NCI-H128 (cell line): ENCODE results near the gene GNPNAT1.
"Not testable (repeated sequence)": the region's sequence is repeated elsewhere in the genome, so short reads cannot be mapped to it uniquely, and the experiment has no call there.

Experiments used
- DNase-seq: peaks from one replicate; lab custom pipeline; 2025; ENCODE audit not compliant: unreplicated experiment; lab: John Stamatoyannopoulos, UW

GNPNAT1 gene

DNA sequence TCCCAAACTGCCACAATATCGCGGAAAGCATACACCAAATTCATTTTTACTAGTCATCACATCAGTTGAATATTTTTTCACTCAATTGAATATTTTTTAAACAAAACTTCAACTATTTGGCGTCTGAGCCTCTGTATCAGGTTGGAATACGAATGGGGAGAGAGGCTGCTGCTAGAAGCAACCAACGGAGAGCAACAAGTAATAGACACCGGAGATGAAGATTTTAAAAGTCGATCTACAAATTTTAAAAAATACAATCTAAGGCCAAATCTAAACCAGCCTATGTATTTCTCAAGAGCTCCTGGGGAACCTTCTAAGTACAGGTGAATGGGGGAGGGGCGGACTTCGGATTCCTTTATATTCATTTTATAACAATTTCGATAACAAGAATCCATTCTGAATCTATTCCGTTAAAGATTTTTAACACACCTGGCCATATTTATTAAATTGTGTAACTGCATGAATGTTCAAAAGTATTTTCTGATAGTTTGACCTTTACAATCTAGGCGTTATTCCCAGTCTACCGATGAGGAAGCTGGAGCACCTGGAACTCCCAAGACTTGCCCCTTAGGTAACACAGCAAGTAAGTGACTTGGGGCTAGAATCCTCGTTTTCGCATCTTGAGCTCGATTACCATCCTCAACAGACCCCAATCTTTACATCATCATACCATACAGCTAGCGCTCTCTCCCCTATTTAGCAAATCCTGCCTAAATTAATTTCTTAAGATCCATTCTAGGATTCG, 1.2 kb downstream of the GNPNAT1 start:
- DNase-seq = no peak

DNA sequence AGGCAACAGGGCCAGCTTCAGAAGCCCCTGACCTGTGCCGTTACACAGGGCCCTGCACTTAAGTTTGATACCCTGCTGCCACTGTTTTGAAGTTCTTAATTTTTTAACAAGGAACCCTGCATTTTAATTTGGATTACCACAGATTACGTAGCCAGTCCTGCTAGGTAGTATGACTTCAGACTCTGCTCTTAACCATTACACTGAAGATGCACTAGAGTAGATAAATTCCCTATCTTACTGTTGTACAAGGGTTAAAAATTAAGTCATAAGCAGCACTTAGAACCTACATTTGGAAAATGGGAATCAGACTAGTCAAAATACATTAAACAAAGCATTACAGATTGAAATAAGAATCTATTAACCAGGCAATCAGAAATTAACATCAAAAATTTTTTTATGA, 2.3 kb downstream of the GNPNAT1 start:
- DNase-seq = no peak

DNA sequence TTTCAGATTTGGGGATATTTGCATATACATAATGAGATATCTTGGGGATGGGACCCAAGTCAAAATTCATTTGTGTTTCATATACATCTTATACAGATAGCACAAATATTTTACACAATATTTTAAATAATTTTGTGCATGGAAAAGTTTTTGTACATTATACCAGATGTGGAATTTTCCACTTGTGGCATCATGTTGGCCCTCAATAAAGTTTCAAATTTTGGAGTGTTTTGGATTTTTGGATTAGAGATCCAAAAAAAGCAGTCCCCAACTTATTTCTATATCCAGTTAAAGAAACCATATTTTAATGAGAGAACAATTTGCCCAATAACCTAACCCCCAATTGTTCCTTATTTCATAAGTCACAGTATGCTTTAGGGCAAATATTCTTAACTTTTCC, 4.5 kb downstream of the GNPNAT1 start:
- no peak for DNase-seq

DNA sequence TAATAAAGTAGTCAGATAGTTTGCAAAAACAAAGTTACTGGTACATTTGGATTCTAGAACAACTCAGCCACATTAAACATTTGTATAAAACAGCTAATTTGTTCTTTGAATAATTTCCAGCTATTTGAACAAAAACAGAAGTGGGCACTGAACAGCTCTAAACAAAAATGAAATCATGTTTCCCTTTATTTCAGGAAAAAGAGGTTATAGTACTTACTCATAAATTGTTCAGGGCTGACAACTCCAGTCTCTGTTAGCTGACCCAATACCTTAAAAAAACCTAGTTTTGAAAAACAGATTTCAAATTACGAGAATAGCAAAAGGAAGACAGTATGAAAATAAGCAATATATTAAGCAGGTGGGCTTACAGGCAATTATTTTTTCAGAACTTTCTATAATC, 8.2 kb downstream of the GNPNAT1 start:
- no peak for DNase-seq

DNA sequence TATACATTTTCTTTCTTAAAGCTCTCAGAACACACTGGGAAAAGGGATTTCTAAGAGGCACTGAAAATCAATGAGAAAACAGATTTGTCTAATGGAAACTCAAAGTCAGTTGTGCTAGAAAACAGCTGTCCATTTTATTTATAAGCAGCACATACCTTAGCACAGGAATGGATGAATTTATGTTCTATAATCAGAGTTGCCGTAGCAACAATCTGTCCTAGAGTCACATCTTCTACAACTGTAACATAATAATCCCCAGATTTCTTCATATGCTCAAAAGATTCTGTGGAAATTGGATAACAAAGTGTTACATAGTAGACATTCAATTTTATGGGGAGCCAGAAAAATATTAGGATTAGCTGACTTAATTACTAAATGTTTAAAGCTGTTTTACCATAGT, 9.8 kb downstream of the GNPNAT1 start:
- no peak for DNase-seq

DNA sequence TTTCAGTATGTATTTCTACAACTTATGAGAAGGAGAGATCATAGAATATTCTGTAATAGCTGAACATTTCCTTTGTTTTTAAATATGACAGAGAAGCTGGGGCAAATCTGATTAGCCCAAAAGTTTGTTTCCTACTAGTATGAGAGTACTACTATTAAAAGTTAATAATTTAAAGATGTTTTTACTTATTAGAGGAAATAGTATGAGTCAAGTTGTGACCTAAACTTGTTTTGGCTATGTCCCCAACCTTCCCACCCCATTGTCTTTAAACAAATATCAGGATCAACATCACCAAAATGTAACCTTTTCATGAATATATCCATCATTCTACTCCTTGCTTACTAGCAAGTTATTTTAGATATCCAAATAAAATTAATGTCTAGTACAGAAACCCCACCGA, 10.5 kb downstream of the GNPNAT1 start:
- no peak for DNase-seq

DNA sequence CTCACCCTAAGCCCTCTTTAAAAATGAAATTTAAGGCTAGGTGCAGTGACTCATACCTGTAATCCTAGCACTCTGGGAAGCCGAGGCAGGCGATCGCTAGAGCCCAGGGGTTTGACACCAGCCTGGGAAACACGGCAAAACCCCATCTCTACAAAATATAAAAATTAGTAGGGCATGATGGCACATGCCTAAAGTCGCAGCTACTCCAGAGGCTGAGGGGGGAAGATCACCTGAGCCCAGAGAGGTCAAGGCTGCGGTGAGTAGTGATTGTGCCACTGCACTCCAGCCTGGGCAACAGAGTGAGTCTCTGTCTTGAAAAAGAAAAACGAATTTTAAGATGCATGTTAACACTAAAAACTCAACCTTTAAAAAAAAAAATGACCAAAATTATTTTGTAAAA, 12.7 kb downstream of the GNPNAT1 start:
- no peak for DNase-seq

DNA sequence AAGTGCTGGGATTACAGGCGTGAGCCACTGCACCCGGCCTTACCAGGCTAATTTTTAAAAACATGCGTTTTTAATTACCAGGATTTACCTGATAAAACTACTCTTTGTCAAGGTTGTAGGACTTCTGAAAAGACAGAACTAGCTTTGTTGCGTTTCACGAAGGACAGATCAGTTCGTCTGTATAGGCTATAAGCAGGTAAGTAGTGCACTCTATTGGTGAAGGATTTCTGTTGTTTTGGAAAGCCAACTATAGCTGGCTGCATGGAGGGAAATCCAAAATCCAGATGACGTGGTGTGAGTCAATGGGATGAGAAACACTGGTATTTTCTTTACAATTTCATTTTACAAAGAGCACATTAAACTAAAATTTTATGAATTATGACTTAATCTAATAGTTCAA, 14.6 kb downstream of the GNPNAT1 start:
- DNase-seq = no peak

DNA sequence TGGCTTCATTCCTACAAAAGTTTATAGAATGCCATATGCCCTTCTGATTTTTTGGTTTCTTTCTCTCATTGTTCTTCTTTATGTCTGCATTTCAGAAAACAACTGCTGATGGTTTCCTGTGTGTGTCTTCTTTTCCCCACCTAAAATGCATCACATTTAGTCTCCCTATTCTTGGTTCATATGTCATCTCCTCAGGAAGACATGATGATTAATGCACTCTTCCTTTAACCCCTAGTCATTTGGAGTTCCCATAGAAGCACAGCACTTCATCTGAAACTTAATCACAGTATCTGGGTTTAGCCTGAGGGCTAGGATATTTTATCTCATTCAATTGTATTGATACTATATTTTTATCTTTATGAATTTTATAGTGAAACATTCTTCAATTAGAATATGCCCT, 21.5 kb downstream of the GNPNAT1 start:
- DNase-seq = no peak

DNA sequence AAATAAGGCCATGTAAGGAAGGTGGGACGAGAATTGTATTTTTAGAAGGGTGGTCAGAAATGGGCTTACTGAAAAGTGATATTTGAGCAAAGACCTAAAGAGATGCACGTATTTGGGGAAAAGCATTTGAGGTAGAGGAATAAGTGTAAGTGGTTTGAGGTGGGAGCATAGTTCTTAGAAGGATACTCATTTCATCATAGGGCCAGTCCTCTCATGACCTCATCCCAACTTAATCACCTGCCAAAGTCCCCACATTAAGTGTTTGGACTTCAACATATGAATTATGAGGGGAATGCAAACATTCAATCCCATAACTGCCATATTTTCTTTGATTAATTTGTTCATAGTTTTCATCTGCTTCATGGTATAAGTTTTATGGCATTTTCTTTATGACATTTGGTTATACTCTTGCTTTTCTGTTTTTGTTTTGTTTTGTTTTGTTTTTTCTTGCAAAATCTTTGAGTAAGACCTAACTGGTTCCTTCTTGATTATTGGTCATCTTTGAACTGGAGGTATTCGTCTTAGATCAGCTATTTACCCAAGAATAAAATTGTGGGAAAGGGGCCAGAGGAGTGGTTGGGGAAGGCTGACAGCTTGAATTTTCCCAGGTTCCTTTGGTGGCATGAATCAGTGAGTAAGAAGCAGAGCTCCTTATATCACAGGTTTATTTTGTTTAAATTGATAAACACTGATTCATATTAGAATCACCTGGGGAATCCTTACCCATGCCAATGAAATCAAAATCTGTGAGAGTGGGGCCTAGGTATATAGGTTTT, 24.2 kb downstream of the GNPNAT1 start:
- DNase-seq = no peak

DNA sequence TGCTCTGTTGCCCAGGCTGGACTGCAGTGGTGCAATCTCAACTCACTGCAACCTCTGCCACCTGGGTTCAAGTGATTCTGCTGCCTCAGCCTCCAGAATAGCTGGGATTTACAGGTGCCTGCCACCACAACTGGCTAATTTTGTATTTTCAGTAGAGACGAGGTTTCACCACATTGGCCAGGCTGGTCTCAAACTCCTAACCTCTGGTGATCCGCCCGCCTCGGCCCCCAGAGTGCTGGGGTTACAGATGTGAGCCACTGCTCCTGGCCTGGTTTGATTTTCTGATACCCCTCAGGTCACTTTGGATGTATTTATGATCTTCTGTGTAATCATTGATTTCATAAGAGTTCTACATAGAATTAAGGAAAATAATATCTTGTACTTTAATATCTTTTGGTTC, 28.5 kb downstream of the GNPNAT1 start:
- not testable (repeated sequence) for DNase-seq

DNA sequence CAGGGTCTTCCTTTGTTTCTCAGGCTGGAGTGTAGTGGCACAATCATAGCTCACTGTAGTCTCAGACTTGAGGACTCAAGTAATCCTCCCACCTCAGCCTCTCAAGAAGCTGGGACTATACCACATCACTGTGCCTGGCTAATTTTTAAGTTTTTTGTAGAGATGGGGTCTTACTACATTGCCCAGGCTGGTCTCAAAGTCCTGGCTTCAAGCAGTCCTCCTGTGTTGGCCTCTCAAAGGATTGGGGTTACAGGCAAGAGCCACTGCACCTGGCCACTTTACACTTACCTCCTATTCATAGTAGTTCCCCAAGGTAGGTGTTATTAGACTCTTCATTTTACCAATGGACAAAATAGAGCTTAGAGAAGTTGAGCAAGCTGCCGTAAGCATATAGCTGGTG, 32.3 kb downstream of the GNPNAT1 start:
- DNase-seq = no peak

DNA sequence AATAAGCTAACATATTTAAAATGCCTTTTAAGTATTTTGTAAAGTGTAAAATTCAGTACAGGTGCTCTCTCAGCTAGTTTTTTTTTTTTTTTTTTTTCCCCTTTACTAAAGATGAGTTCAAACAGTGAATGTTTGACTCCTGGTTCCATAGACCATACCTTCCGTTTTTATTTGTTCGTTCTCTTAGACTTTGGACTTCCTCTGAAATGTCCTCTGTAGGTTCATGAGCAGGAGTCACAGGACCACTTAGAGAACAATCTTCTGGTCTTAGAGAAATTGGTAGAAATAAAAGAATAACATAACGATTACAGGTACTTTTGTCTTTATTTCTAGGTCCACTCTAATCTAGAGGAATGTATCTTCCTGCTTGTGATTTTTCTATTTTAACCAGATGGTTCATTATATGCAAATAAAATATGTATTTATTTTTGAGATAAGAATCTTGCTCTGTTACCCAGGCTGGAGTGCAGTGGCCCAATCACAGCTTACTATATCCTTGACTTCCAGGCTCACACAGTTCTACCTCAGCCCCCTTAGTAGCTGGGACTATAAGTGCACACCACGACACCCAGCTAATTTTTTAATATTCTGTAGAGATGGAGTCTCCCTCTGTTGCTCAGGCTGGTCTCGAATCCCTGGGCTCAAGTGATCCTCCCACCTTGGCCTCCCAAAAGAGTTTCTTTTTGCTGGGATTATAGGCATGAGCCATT, 35.6 kb downstream of the GNPNAT1 start:
- DNase-seq = no peak

DNA sequence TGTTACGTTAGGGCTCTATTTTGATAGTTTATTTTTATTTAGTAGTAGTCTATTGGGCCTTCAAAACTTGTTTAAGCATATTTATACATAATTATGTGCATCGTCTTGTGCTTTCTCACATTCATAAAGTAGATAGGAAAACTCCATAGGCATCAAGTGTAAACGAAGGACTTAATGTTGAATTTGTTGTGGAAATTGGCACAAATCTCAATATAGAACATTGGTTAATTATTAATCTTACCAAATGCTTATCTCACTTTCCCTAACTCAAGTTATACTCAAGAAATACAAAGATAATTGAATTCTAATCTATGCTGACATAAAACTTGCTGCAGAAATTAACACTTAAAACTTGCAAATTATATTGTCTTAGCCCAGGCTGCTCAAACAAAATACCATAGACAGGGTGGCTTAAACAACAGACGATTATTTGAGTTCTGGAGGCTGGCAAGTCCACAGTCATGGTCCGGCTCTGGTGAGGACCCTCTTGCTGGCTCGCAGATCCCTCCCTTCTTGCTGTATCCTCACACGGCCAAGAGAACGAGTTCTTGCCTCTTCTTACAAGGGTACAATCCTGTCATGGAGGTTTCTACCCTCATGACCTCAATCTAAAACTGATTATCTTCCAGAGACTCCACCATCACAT, 42.6 kb downstream of the GNPNAT1 start:
- DNase-seq = no peak

DNA sequence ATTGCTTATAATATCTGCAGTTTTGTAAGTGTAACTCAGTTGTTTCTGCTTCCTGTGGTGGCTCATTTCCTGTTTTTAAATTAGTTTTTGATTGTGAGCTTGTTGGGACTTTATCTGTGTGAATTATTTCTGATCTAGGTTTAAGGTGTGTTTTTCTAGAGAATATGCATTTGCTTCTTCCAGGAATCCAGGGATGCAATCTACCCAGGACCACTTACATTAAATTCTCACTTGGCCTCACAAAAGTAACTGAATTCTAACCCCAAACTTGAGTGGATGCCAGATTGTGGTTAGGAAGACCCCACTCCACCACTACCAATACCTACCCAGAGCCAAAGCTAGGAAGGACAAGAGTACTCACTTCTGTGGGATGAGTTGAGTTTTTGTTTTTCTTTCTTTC, 49.5 kb downstream of the GNPNAT1 start:
- no peak for DNase-seq

DNA sequence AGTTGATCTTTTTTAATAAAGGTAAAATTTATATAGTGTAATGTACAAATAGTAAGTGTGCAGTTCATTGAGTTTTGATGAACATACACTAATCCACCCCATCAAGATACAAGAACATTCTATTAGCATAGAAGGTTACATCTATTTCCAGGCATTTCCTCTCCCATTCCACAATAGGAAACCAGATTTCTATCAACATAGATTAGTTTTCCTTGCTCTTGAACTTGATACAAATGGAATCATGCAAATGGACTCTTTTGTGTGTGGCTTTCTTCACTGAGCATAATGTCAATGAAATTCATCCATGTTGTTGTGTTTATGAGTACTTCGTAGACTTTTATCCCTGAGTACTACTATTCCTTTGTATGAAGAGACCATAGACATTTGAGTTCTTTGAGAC, 50.7 kb downstream of the GNPNAT1 start:
- no peak for DNase-seq

DNA sequence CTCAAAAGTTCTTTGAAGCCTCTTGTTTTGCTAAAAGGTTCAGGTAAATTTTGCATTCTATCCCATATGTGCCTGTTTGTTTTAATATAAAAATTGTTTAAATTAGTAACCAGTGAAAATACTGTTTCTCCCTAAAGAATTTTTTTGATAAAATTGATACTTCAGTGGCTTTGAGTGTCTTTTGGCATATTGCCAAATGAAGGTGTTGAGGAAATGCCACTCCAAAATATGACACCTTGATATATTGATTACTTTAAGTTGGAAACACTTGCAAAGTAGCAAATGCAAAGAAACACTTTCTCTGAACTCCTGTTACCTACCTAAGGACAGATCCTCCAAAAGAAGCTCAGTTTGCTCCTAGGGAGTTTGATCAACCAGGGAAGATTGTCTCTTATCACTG, 53.0 kb downstream of the GNPNAT1 start:
- DNase-seq = no peak

DNA sequence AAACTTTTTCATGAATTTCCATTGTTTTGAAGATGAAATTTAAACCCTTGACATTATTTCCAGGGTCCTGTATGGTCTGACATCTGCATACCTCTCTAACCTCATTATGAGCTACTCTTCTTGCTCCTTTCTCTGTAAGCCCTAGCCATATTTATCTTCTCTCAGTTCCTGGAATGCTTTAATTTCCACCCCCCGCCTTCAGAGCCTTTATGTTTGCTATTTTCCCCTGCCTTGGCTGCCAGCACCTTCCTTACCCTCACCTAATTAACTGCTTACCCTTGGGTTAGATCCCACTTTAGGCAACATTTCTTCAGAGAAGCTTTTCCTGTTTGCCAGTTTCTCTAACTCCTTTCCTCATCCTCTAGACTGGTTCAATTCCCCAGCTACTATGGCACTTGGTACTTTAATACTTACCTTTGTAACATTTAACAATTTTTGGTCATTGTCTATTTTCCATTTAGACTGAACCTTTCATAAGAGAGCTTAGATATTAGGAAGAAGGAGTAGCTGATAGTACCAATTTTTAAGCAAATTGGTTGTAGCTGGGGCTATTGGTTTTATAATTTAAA, 55.4 kb downstream of the GNPNAT1 start:
- no peak for DNase-seq

DNA sequence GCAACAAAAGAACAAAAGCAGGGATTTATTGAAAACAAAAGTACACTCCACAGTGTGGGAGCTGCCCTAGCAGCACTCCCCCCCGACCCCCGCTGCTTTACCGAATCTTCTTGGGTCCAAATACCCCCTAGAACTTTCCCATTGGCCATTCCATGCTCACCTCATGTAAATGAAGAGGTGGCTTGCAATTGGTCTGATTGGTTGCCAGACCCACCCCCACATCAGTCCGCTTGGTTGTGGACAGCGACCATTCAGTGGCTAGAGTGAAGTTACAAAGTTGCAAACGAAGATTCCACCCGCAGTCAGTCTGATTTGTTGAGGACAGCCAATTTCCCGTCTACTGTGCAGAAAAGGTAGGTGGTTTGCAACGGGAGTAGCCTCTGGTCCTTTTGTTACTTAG, 57.6 kb downstream of the GNPNAT1 start:
- DNase-seq = no peak

DNA sequence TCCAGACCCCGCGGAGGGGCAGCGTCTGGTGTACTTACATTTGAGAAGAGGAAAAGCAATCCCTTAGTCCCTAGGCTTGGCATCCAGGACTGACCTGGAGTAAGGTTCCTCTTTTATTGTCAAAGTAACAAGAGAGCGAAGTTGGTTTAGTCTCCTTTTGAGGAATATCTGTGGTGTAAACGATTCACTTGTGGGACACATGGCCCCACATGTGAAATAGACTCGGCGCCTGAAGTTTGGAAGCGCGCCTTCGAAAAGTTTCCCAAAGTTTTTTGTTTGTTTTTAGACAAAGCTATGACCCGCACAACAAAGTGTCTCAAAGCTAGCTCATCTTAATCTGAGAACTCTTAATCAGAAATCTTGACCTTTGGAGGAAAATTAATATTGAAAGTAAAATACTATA, 60.7 kb downstream of the GNPNAT1 start:
- no peak for DNase-seq
